ENCODE data around the gene MAGEA2.
"Not testable (repeated sequence)": the region's sequence is repeated elsewhere in the genome, so short reads cannot be mapped to it uniquely, and the experiment has no call there.

MAGEA2 gene

DNA sequence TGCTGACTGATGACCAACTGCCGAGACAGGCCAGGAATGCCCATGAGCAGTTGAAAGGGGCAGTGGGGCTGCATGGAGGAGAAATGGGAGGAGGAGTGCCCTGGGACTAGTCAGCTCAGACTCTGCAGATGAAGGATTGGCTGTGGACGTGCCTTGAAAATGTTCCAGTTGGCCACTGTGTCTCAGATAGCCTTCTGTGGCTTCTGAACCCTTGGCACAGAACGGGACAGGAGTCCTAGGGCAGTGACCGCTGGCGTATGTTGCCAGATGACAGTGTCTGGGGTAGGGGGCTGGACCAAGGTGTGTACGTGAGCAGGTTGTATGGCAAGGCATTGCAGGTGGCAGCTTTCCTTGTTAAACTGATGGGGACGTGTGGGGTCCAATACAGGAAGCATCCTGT lies 47.1 kb downstream of the MAGEA2 start:
- not testable (repeated sequence) for DNase-seq

DNA sequence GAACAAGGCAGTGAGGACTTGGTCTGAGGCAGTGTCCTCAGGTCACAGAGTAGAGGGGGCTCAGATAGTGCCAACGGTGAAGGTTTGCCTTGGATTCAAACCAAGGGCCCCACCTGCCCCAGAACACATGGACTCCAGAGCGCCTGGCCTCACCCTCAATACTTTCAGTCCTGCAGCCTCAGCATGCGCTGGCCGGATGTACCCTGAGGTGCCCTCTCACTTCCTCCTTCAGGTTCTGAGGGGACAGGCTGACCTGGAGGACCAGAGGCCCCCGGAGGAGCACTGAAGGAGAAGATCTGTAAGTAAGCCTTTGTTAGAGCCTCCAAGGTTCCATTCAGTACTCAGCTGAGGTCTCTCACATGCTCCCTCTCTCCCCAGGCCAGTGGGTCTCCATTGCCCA lies 53.3 kb downstream of the MAGEA2 start:
- DNase-seq, result not testable (repeated sequence)

All from NCI-H82 (cell line).